ENCODE data around the gene NHS.

The NHS gene

GRCh38 chrX:17456526-17456925, 81.5 kb downstream of the NHS start:
- no peak for DNase-seq

- DNase-seq: no peak
Measured at GRCh38 chrX:17459008-17459611, 84.1 kb downstream of the NHS start.

GRCh38 chrX:17459661-17460060, 84.7 kb downstream of the NHS start:
- DNase-seq: no peak

GRCh38 chrX:17462881-17463280, 87.9 kb downstream of the NHS start:
- DNase-seq: no peak

- no peak for DNase-seq
Measured at GRCh38 chrX:17464194-17464593, 89.2 kb downstream of the NHS start.

- DNase-seq: no peak
Measured at GRCh38 chrX:17465201-17465600, 90.2 kb downstream of the NHS start.

- DNase-seq: no peak
Measured at GRCh38 chrX:17465802-17466201, 90.8 kb downstream of the NHS start.

- no peak for DNase-seq
Measured at GRCh38 chrX:17470136-17470535, 95.1 kb downstream of the NHS start.

GRCh38 chrX:17471121-17471520, 96.1 kb downstream of the NHS start:
- no peak for DNase-seq

GRCh38 chrX:17471861-17472260, 96.9 kb downstream of the NHS start:
- no peak for DNase-seq

GRCh38 chrX:17472424-17472823, 97.4 kb downstream of the NHS start:
- DNase-seq: no peak

- no peak for DNase-seq
Measured at GRCh38 chrX:17473021-17473420, 98.0 kb downstream of the NHS start.

GRCh38 chrX:17474892-17475291, 99.9 kb downstream of the NHS start:
- DNase-seq: no peak

GRCh38 chrX:17475449-17476217, 100.6 kb downstream of the NHS start:
- DNase-seq: no peak

- no peak for DNase-seq
Measured at GRCh38 chrX:17476411-17476810, 101.4 kb downstream of the NHS start.

GRCh38 chrX:17481086-17481485, 106.1 kb downstream of the NHS start:
- no peak for DNase-seq

GRCh38 chrX:17484592-17484991, 109.6 kb downstream of the NHS start:
- DNase-seq: no peak

- no peak for DNase-seq
Measured at GRCh38 chrX:17485391-17485790, 110.4 kb downstream of the NHS start.

- DNase-seq: no peak
Measured at GRCh38 chrX:17488036-17488435, 113.0 kb downstream of the NHS start.

GRCh38 chrX:17494216-17494615, 119.2 kb downstream of the NHS start:
- no peak for DNase-seq

GRCh38 chrX:17495052-17495451, 120.1 kb downstream of the NHS start:
- DNase-seq: no peak

- no peak for DNase-seq
Measured at GRCh38 chrX:17496407-17496806, 121.4 kb downstream of the NHS start.

- DNase-seq: no peak
Measured at GRCh38 chrX:17497193-17497592, 122.2 kb downstream of the NHS start.

- DNase-seq: no peak
Measured at GRCh38 chrX:17499512-17499911, 124.5 kb downstream of the NHS start.

GRCh38 chrX:17500145-17500579, 125.2 kb downstream of the NHS start:
- DNase-seq: no peak

Measured in stimulated activated CD4-positive, alpha-beta T cell treated with anti-CD3 and anti-CD28 coated beads, Interleukin-4, amount 100 ng/mL, for 24 hours (primary cell).